HG02973 (cell line): ENCODE results near the gene GIGYF2.

Experiments used
- ATAC-seq: cut with Tn5 transposase; IDR thresholded peaks from one replicate; pipeline ENCODE4 v1.9.1; 2021; ENCODE audit warnings: moderate library complexity; ENCODE audit not compliant: unreplicated experiment

The GIGYF2 gene

GRCh38 chr2:232876978-232877441 is 179.9 kb downstream of the GIGYF2 start:
- ATAC-seq, result no peak

- no peak for ATAC-seq
Observed at GRCh38 chr2:232877940-232878511, 180.9 kb downstream of the GIGYF2 start.

GRCh38 chr2:232878855-232879617 is 181.9 kb downstream of the GIGYF2 start:
- ATAC-seq, result no peak

- ATAC-seq, result no peak
Observed at GRCh38 chr2:232879618-232880494, 182.7 kb downstream of the GIGYF2 start.

- no peak for ATAC-seq
Observed at GRCh38 chr2:232880764-232881351, 183.7 kb downstream of the GIGYF2 start.

GRCh38 chr2:232882085-232882484 is 185.0 kb downstream of the GIGYF2 start:
- no peak for ATAC-seq

GRCh38 chr2:232882505-232883115 is 185.5 kb downstream of the GIGYF2 start:
- no peak for ATAC-seq

GRCh38 chr2:232883116-232883721 is 186.1 kb downstream of the GIGYF2 start:
- no peak for ATAC-seq

- no peak for ATAC-seq
Observed at GRCh38 chr2:232884001-232884421, 186.9 kb downstream of the GIGYF2 start.

GRCh38 chr2:232884549-232885263 is 187.6 kb downstream of the GIGYF2 start:
- no peak for ATAC-seq

GRCh38 chr2:232885264-232885961 is 188.3 kb downstream of the GIGYF2 start:
- ATAC-seq, result no peak

GRCh38 chr2:232886176-232886575 is 189.0 kb downstream of the GIGYF2 start:
- ATAC-seq, result no peak

GRCh38 chr2:232886632-232887031 is 189.5 kb downstream of the GIGYF2 start:
- no peak for ATAC-seq

GRCh38 chr2:232887171-232887850 is 190.2 kb downstream of the GIGYF2 start:
- no peak for ATAC-seq

GRCh38 chr2:232888099-232888836 is 191.1 kb downstream of the GIGYF2 start:
- ATAC-seq, result no peak

- ATAC-seq, result no peak
Observed at GRCh38 chr2:232888839-232889529, 191.9 kb downstream of the GIGYF2 start.

GRCh38 chr2:232889876-232890401 is 192.8 kb downstream of the GIGYF2 start:
- no peak for ATAC-seq
